Neuronal stem cell (in vitro differentiated cells): ENCODE measurements around the gene ZBTB5.

ENCODE experiments used
- DNase-seq: peaks from one replicate; pipeline ENCODE4 v3.0.0-alpha.2; 2013; ENCODE audit warnings: low spot score
- H2AFZ ChIP-seq: one replicate; pipeline ENCODE4 v1.6.1; 2013; ENCODE audit warnings: mild to moderate bottlenecking, low read length, inconsistent platforms
- H2AK5ac ChIP-seq: 2 replicates; pipeline ENCODE4 v1.6.1; 2013; ENCODE audit warnings: low read depth, mild to moderate bottlenecking, inconsistent platforms, low read length, moderate library complexity, mixed read lengths
- H2BK120ac ChIP-seq: 2 replicates; pipeline ENCODE4 v1.6.1; 2013; ENCODE audit warnings: low read depth, mild to moderate bottlenecking, inconsistent platforms, low read length, moderate library complexity, mixed read lengths
- H2BK12ac ChIP-seq: one replicate; pipeline ENCODE4 v1.6.1; 2013; ENCODE audit warnings: low read length, inconsistent platforms
- H2BK15ac ChIP-seq: 2 replicates; pipeline ENCODE4 v1.6.1; 2013; ENCODE audit warnings: mild to moderate bottlenecking, low read length, inconsistent platforms, mixed read lengths
- H2BK5ac ChIP-seq: one replicate; pipeline ENCODE4 v1.6.1; 2013; ENCODE audit warnings: inconsistent platforms, mild to moderate bottlenecking, low read length, moderate library complexity
- H3K14ac ChIP-seq: one replicate; pipeline ENCODE4 v1.6.1; 2013; ENCODE audit warnings: low read length, inconsistent platforms
- H3K18ac ChIP-seq: 2 replicates; pipeline ENCODE4 v1.6.1; 2013; ENCODE audit warnings: low read length, inconsistent platforms
- H3K23ac ChIP-seq: 2 replicates; pipeline ENCODE4 v1.6.1; 2013; ENCODE audit warnings: low read depth, mild to moderate bottlenecking, mixed read lengths, low read length, inconsistent platforms; ENCODE audit not compliant: poor library complexity
- H3K27ac ChIP-seq: replicated peaks from 3 replicates; pipeline ENCODE4 v1.5.1; 2013; ENCODE audit warnings: low read length, inconsistent platforms
- H3K27me3 ChIP-seq, 3 experiments: 2 replicates each; pipeline ENCODE4 v1.6.1; 2013; ENCODE audit warnings: low read length in 3 of 3, mild to moderate bottlenecking in 2 of 3, inconsistent platforms in 1 of 3, low read depth in 1 of 3, mixed read lengths in 1 of 3, moderate library complexity in 1 of 3; ENCODE audit not compliant: control insufficient read depth in 3 of 3, insufficient read depth in 3 of 3
- H3K36me3 ChIP-seq, 2 donors: replicated peaks in 1 of 2; 2 replicates each; pipeline ENCODE4 v1.6.1; 2013; ENCODE audit warnings: low read length in 2 of 2; ENCODE audit not compliant: control insufficient read depth in 2 of 2, insufficient read depth in 2 of 2
- H3K4ac ChIP-seq: 2 replicates; pipeline ENCODE4 v1.6.1; 2013; ENCODE audit warnings: inconsistent platforms, mild to moderate bottlenecking, low read length, moderate library complexity
- H3K4me1 ChIP-seq, 2 donors: 1 replicate in 1 of 2; 2 replicates in 1 of 2; pipeline ENCODE4 v1.6.1; 2013; ENCODE audit warnings: low read length in 2 of 2, low read depth in 1 of 2; ENCODE audit not compliant: control insufficient read depth in 2 of 2, insufficient read depth in 1 of 2
- H3K4me2 ChIP-seq: one replicate; pipeline ENCODE4 v1.6.1; 2013; ENCODE audit warnings: mild to moderate bottlenecking, low read length, inconsistent platforms; ENCODE audit not compliant: insufficient read depth, poor library complexity, severe bottlenecking
- H3K4me3 ChIP-seq, 2 donors: 2 replicates each; pipeline ENCODE4 v1.5.1; 2013; ENCODE audit warnings: low read length in 2 of 2, mild to moderate bottlenecking in 2 of 2, inconsistent platforms in 1 of 2, moderate library complexity in 1 of 2
- H3K79me1 ChIP-seq: one replicate; pipeline ENCODE4 v1.6.1; 2013; ENCODE audit warnings: low read depth, mild to moderate bottlenecking, inconsistent platforms, low read length, moderate library complexity
- H3K9ac ChIP-seq: one replicate; pipeline ENCODE4 v1.6.1; 2013; ENCODE audit warnings: mild to moderate bottlenecking, low read depth, low read length, inconsistent platforms; ENCODE audit not compliant: poor library complexity
- H3K9me3 ChIP-seq, 2 donors: replicated peaks in 1 of 2; 2 replicates each; pipeline versions ENCODE3 to v1.6.1; 2013; ENCODE audit warnings: low read length in 2 of 2, mild to moderate bottlenecking in 2 of 2, inconsistent platforms in 1 of 2, low read depth in 1 of 2, mixed read lengths in 1 of 2, moderate library complexity in 1 of 2; ENCODE audit not compliant: control insufficient read depth in 2 of 2, insufficient read depth in 1 of 2
- H4K8ac ChIP-seq: one replicate; pipeline ENCODE4 v1.6.1; 2013; ENCODE audit warnings: low read depth, mild to moderate bottlenecking, inconsistent platforms, low read length, moderate library complexity
- H4K91ac ChIP-seq: one replicate; pipeline ENCODE4 v1.6.1; 2013; ENCODE audit warnings: low read length, low read depth, mild to moderate bottlenecking, inconsistent platforms; ENCODE audit not compliant: poor library complexity
- WGBS, 2 donors: extraction: QIAGEN DNeasy Blood & Tissue Kit; methylation state at CpG; one replicate each; pipeline ENCODE4 v1.1.7; 2013; ENCODE audit warnings: missing lambda C conversion rate in 2 of 2, mixed read lengths in 1 of 2; ENCODE audit not compliant: insufficient read length in 2 of 2, insufficient replicate concordance in 1 of 2; ENCODE audit errors: extremely low coverage in 2 of 2; 5-methylcytosine and 5-hydroxymethylcytosine counted together

ZBTB5 gene

GRCh38 chr9:37390759-37391158 lies 74.5 kb downstream of the ZBTB5 start:
- Histone ChIP-seq H3K14ac (no peak overlapping the region), H4K8ac (no peak overlapping the region), H3K27me3 (no peaks in the 10 kb centered on the region), H3K36me3 (no peaks in the 10 kb centered on the region), H2AK5ac (no peak overlapping the region), H2BK15ac (no peak overlapping the region), H3K4me3 (no peak overlapping the region), H3K4ac (no peak overlapping the region), H3K18ac (no peak overlapping the region), H2BK5ac (no peak overlapping the region), H4K91ac (no peak overlapping the region), H3K4me2 (no peak overlapping the region), H3K4me1 (peaks cover 0 to 5% of the 10 kb centered on the region in 2 donors), H2BK12ac (no peak overlapping the region), H3K23ac (no peak overlapping the region), H2BK120ac (no peak overlapping the region), H2AFZ (no peak overlapping the region), H3K79me1 (no peaks in the 10 kb centered on the region), H3K27ac (no peak overlapping the region), H3K9ac (no peak overlapping the region), H3K9me3 (no peaks in the 10 kb centered on the region)
- no CpG with 5 or more reads among the region's 7 CpGs for WGBS, 2 donors
- DNase-seq: no peak
